Measurements from ENCODE around the gene BCAS2. TPM values are rescaled to one million over a fixed set of nuclear protein-coding genes. Genes with fewer than 3 reads are reported as not detected.

The BCAS2 gene
- total RNA-seq, 1 donor from 2014 or later = 39.5 TPM

GRCh38 chr1:114610546-114611245 lies 29.3 kb upstream of the BCAS2 start:
- Mint-ChIP-seq H3K4me3 (no peak overlapping the region), H3K27ac (peak overlapping the region; percentile 18), H3K27me3 (ENCODE audit: low read depth) (no peaks in the 10 kb centered on the region), H3K4me1 (peaks cover 8% of the 10 kb centered on the region), H3K36me3 (no peaks in the 10 kb centered on the region), H3K9me3 (peaks cover 3% of the 10 kb centered on the region)
- TF ChIP-seq CTCF (IDR thresholded peaks at IDR 0.05; ENCODE audit: unreplicated experiment) = no peak
- no peak for DNase-seq (ENCODE audit: low spot score in 2 of 2, unreplicated experiment in 2 of 2)

- Mint-ChIP-seq H3K27me3 (ENCODE audit: low read depth) (no peaks in the 10 kb centered on the region), H3K36me3 (no peaks in the 10 kb centered on the region), H3K27ac (no peak overlapping the region), H3K9me3 (no peaks in the 10 kb centered on the region), H3K4me3 (no peak overlapping the region), H3K4me1 (peaks cover 3% of the 10 kb centered on the region)
- TF ChIP-seq CTCF (IDR thresholded peaks at IDR 0.05; ENCODE audit: unreplicated experiment) = no peak
- DNase-seq (ENCODE audit: low spot score in 2 of 2, unreplicated experiment in 2 of 2) = no peak
These were observed 28.4 kb upstream of the BCAS2 start for GRCh38 chr1:114609826-114610225.

GRCh38 chr1:114609026-114609425 lies 27.6 kb upstream of the BCAS2 start:
- H3K9me3 Mint-ChIP-seq = no peaks in the 10 kb centered on the region
- no peak overlapping the region for H3K27ac Mint-ChIP-seq
- no peak for TF ChIP-seq CTCF (IDR thresholded peaks at IDR 0.05; ENCODE audit: unreplicated experiment)
- peaks cover 3% of the 10 kb centered on the region for H3K4me1 Mint-ChIP-seq
- DNase-seq (ENCODE audit: low spot score in 2 of 2, unreplicated experiment in 2 of 2) = no peak
- H3K4me3 Mint-ChIP-seq = no peak overlapping the region
- H3K27me3 Mint-ChIP-seq (ENCODE audit: low read depth) = no peaks in the 10 kb centered on the region
- H3K36me3 Mint-ChIP-seq = no peaks in the 10 kb centered on the region

DNA sequence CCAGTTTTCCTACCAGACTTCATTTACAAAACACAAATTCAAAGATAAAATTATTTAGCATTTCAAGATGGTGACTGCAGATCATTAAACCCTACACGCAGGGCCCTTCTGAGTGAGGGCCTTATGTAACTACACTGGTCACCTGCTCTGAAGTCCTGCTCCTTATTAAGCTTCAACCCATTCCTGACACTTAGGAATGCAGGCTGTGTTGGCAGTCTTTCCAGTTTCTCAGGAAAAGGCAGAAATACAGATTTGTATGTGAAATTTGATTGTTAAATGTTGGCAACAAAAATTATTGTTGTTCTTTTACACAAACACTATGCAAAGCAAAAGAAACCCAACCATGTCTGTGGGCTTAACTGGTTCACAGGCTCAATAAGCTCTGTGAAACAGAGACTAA lies 25.8 kb upstream of the BCAS2 start:
- TF ChIP-seq CTCF (IDR thresholded peaks at IDR 0.05; ENCODE audit: unreplicated experiment) = no peak
- H3K36me3 Mint-ChIP-seq = no peaks in the 10 kb centered on the region
- DNase-seq (ENCODE audit: low spot score in 2 of 2, unreplicated experiment in 2 of 2) = no peak
- no peak overlapping the region for H3K4me3 Mint-ChIP-seq
- no peaks in the 10 kb centered on the region for H3K9me3 Mint-ChIP-seq
- no peaks in the 10 kb centered on the region for H3K27me3 Mint-ChIP-seq (ENCODE audit: low read depth)
- peaks cover 3% of the 10 kb centered on the region for H3K4me1 Mint-ChIP-seq
- H3K27ac Mint-ChIP-seq = no peak overlapping the region

GRCh38 chr1:114597949-114598348 lies 16.5 kb upstream of the BCAS2 start:
- peaks cover 4% of the 10 kb centered on the region for H3K9me3 Mint-ChIP-seq
- H3K27me3 Mint-ChIP-seq (ENCODE audit: low read depth) = no peaks in the 10 kb centered on the region
- H3K27ac Mint-ChIP-seq = no peak overlapping the region
- no peaks in the 10 kb centered on the region for H3K4me1 Mint-ChIP-seq
- no peak overlapping the region for H3K4me3 Mint-ChIP-seq
- no peak for TF ChIP-seq CTCF (IDR thresholded peaks at IDR 0.05; ENCODE audit: unreplicated experiment)
- peaks cover 2% of the 10 kb centered on the region for H3K36me3 Mint-ChIP-seq
- no peak for DNase-seq (ENCODE audit: low spot score in 2 of 2, unreplicated experiment in 2 of 2)

Measured in mesothelial cell of epicardium (in vitro differentiated cells).